ENCODE results near the gene MKNK1.

Gene MKNK1

DNA sequence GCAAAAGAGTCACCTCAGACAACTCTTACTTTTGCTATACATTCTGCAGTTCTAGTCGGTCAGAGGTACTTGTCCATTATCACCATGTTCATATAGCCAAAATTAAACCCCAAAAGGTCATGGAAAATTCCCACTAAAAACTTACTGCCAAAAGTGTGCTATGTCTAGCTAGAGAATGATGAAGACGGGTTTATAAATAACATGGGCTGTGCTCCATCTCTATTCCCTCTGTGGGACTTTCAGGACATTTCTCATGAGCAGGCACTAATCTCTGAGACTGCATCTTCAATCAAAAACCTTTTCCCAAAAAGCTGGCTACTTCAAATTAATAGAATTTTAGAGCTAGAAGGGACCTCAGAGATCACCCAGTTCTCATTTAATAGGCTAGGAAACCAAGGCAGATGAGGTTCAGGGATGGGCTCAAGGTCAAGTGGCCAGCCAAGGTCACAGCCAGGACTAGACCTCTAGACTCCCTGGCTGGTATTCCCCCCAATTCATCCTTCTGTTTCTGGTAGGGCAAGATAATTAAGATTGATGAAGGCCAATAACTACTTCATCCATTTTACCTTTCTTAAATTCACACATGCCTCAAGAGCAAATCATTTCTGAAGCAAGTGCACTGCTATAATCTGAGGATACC, 33.5 kb upstream of the MKNK1 start:
- Mint-ChIP-seq H3K9me3 (no peaks in the 10 kb centered on the region), H3K27ac (no peak overlapping the region), H3K4me1 (ENCODE audit: low read depth) (peaks cover 13% of the 10 kb centered on the region), H3K4me3 (no peak overlapping the region), H3K36me3 (ENCODE audit: low read depth) (peaks cover 43% of the 10 kb centered on the region), H3K27me3 (ENCODE audit: low read depth) (no peaks in the 10 kb centered on the region)
- no peak for DNase-seq (ENCODE audit: low spot score)

DNA sequence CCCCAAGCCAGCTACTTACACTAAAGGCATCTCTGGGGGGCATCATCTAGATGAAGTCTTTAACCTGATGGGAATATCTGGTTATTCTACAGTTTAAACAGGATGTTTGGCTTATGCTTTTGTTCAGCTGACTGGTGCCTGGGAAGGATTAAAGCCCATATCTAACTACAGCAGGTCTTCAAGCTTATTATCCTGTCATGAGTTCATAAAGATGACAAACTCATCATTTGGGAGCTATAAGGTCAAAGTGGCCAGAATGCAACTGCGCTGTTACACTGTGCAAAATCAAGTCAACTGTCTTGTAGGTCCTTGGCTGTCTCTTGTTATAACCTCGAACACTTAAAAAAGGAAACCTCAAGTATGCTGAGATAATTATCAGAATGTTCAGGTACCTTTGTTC, 31.1 kb upstream of the MKNK1 start:
- no peaks in the 10 kb centered on the region for H3K9me3 Mint-ChIP-seq

DNA sequence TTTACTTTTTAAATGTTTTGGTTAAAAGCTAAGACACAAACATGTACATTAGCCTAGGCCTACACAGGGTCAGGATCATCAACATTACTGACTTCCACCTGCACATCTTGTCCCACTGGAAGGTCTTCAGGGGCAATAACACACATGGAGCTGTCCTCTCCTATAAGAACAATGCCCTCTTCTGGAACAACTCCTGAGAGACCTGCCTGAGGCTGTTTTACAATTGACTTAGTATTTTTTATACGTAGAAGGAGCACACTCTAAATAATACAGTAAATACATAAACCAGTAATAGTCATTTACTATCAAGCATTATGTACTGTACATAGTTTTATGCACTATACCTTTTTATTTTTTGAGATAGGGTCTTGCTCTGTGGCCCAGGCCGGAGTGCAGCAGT, 26.7 kb upstream of the MKNK1 start:
- H3K27me3 Mint-ChIP-seq (ENCODE audit: low read depth) = no peaks in the 10 kb centered on the region
- no peak overlapping the region for H3K4me3 Mint-ChIP-seq
- no peak for DNase-seq (ENCODE audit: low spot score)
- no peaks in the 10 kb centered on the region for H3K9me3 Mint-ChIP-seq
- no peak overlapping the region for H3K27ac Mint-ChIP-seq
- peaks cover 8% of the 10 kb centered on the region for H3K4me1 Mint-ChIP-seq (ENCODE audit: low read depth)
- peaks cover 25% of the 10 kb centered on the region for H3K36me3 Mint-ChIP-seq (ENCODE audit: low read depth)

More for the DNA sequence above, 31.1 kb upstream of the MKNK1 start:
- DNase-seq (ENCODE audit: low spot score) = no peak
- Mint-ChIP-seq H3K36me3 (ENCODE audit: low read depth) (peaks cover 39% of the 10 kb centered on the region), H3K4me3 (no peak overlapping the region), H3K4me1 (ENCODE audit: low read depth) (peaks cover 13% of the 10 kb centered on the region), H3K27ac (no peak overlapping the region), H3K27me3 (ENCODE audit: low read depth) (no peaks in the 10 kb centered on the region)

DNA sequence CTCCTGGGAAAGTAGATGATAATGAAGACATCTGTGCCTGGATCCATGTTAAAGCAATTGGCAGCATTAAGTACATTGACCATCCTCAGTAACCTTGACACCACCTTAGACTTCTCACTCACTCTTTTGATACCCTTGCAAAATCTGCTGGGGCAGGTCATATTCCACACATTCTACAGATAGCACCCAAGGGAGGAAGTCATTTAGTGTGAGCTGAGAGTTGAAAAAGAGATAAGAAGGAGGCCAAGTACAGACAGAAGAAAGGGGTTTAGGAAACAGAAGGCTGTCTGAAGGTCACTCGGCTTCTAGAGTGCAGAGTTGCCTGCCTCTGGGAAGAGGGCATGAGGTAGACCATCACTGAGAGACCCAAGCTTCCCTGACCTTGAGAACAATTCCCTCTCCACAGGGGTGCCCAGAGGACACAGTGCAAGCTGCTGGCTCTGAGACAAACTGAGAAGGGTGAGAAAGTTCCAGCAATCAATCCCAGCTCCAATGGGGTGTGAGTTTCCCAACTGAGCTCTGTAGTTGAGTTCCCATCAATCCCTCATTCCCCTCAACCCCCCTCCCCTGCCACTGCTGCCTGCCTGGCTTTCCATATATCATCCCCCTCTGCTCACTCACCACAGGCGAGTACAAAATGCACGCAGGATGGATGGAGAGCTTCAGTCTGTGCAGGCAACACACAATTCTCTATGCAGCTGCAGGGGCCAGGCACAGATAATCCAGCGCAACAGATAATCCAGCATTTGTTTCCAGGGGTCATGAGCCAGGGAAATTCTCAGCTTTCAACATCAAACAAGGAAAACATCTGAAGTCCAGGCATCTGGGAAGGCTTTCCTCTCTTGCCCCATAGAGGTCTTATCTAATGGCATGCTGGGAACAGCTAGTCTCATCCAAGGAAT, 19.9 kb upstream of the MKNK1 start:
- no peaks in the 10 kb centered on the region for H3K9me3 Mint-ChIP-seq
- H3K27me3 Mint-ChIP-seq (ENCODE audit: low read depth) = no peaks in the 10 kb centered on the region
- H3K27ac Mint-ChIP-seq = no peak overlapping the region
- H3K36me3 Mint-ChIP-seq (ENCODE audit: low read depth) = no peaks in the 10 kb centered on the region
- peaks cover 21% of the 10 kb centered on the region for H3K4me1 Mint-ChIP-seq (ENCODE audit: low read depth)
- DNase-seq (ENCODE audit: low spot score) = no peak
- H3K4me3 Mint-ChIP-seq = no peak overlapping the region

DNA sequence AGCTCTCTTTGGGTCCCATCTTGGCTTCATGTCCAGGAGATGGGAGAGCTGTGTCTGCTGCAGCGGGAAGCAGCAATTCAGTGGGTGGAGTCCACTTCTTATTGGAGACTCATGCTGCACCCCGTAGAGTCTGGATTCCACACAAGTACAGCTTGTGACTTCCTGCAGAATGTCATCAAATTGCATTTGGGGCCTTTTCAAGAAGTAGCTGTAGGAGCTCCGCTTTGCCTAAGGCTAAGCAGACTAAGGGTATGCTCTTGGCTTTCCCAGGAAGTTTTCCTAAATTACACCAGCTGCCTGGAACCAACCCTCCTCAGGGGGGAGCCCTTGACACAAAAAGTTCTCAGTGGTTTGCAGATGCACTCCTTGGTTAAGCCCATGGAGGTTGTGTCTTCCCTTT, 18.3 kb upstream of the MKNK1 start:
- no peak for DNase-seq (ENCODE audit: low spot score)
- Mint-ChIP-seq H3K27me3 (ENCODE audit: low read depth) (no peaks in the 10 kb centered on the region), H3K36me3 (ENCODE audit: low read depth) (no peaks in the 10 kb centered on the region), H3K9me3 (no peaks in the 10 kb centered on the region), H3K4me1 (ENCODE audit: low read depth) (peaks cover 36% of the 10 kb centered on the region), H3K4me3 (no peak overlapping the region), H3K27ac (no peak overlapping the region)

DNA sequence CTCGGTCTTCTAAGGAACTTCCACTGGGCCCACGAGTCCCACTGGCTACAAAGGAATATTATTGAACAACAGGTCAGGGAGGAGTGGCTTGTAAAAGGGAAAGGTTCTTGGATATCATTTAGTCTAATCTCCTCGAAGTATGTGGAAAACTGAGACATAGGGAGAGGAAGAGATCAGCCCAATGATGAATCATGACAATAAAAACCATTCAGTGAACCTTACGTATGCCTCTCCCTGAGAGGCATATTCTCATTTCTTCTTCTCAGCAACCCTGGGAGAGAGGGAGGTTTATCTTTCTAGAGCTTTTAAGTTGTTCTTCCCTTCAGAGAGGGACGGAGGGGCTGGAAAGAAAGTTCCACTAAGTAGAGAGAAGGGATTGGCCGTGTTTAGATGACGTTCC, 17.9 kb upstream of the MKNK1 start:
- H3K4me1 Mint-ChIP-seq (ENCODE audit: low read depth) = peaks cover 40% of the 10 kb centered on the region
- H3K4me3 Mint-ChIP-seq = no peak overlapping the region
- no peak for DNase-seq (ENCODE audit: low spot score)
- H3K27me3 Mint-ChIP-seq (ENCODE audit: low read depth) = no peaks in the 10 kb centered on the region
- no peaks in the 10 kb centered on the region for H3K36me3 Mint-ChIP-seq (ENCODE audit: low read depth)
- H3K9me3 Mint-ChIP-seq = no peaks in the 10 kb centered on the region
- H3K27ac Mint-ChIP-seq = no peak overlapping the region

DNA sequence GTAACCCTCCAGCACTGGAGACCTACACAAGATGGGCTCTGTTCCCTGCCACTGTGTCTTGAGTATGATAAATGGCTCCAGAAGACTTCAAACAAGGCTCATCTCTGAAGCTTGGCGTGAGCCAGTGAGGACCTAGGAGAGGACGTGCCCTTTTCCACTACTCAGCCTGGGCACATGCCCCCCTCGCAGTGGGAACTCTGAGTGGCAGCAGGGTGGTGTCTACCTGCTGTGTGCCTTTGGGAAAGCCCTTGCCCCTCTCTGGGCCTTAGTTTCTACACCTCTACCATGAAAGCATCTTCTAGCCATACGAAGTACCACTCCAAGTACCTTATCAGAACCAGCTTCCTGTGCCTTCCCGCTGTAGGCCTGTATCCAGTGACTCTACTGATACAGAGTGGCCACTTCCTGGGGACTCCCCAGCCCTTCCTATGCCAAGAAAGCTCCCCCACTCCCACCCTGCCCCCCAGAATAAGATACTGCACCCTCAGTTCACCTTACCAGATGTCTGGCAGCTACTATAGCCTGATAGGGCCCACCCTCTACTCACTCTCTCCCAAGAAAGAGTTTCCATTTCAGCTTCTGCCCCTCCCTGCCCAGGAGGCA, 15.7 kb upstream of the MKNK1 start:
- peaks cover 56% of the 10 kb centered on the region for H3K4me1 Mint-ChIP-seq (ENCODE audit: low read depth)
- no peak overlapping the region for H3K4me3 Mint-ChIP-seq
- DNase-seq (ENCODE audit: low spot score) = no peak
- H3K9me3 Mint-ChIP-seq = no peaks in the 10 kb centered on the region
- peaks cover 2% of the 10 kb centered on the region for H3K36me3 Mint-ChIP-seq (ENCODE audit: low read depth)
- H3K27me3 Mint-ChIP-seq (ENCODE audit: low read depth) = no peaks in the 10 kb centered on the region
- peak overlapping the region; percentile 22 for H3K27ac Mint-ChIP-seq

DNA sequence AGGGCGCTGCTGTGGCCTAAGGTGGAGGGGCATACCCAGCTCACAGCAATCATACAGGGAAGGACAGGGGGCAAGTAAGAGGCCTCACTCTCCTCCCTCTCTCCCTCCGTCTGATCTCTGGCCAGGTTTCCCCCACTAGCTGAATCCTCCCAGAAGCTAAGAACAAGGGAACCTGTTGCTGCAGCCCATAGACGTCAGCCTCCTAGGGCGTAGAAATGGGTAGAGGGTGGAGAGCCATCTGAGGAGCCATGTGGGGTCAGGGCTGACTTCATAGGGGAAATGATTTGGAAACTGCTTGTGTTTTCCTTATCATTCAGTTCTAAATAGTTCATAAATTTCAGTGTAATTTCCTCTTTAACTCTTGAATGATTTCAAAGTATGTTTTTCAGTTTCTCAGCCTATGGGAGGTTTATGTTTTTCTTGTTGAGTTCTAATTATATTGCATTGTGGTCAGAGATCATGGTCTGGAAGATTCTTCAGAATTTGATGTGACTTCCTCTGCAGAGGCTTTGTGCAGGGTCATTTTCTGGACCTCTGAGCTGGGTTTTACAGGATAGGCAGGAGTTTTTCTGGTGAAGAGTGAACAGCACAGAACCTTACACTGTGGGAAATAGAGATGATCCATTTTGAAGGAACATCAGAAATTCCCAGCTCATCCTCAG, 14.8 kb upstream of the MKNK1 start:
- Mint-ChIP-seq H3K4me3 (peak overlapping the region; percentile 2), H3K27ac (peak overlapping the region; percentile 39), H3K27me3 (ENCODE audit: low read depth) (no peaks in the 10 kb centered on the region), H3K9me3 (no peaks in the 10 kb centered on the region), H3K36me3 (ENCODE audit: low read depth) (peaks cover 2% of the 10 kb centered on the region), H3K4me1 (ENCODE audit: low read depth) (peaks cover 62% of the 10 kb centered on the region)
- no peak for DNase-seq (ENCODE audit: low spot score)

DNA sequence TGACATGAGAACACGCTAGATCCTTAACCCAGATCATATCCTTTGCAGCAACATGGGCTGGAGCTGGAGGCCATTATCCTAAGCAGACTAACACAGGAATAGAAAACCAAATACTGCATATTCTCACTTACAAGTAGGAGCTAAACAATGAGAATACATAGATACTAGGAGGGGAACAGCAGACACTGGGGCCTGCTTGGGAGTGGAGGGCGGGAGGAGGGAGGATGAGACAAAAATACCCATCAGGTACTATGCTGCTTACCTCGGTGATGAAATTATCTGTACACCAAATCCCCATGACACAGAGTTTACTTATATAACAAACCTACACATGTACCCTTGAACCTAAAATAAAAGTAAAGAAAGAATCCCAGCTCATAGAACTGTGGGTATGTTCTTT, 13.8 kb upstream of the MKNK1 start:
- peaks cover 64% of the 10 kb centered on the region for H3K4me1 Mint-ChIP-seq (ENCODE audit: low read depth)
- no peaks in the 10 kb centered on the region for H3K27me3 Mint-ChIP-seq (ENCODE audit: low read depth)
- no peaks in the 10 kb centered on the region for H3K9me3 Mint-ChIP-seq
- H3K27ac Mint-ChIP-seq = peak overlapping the region; percentile 89
- peaks cover 5% of the 10 kb centered on the region for H3K36me3 Mint-ChIP-seq (ENCODE audit: low read depth)
- H3K4me3 Mint-ChIP-seq = peak overlapping the region; percentile 92
- DNase-seq (ENCODE audit: low spot score) = no peak

DNA sequence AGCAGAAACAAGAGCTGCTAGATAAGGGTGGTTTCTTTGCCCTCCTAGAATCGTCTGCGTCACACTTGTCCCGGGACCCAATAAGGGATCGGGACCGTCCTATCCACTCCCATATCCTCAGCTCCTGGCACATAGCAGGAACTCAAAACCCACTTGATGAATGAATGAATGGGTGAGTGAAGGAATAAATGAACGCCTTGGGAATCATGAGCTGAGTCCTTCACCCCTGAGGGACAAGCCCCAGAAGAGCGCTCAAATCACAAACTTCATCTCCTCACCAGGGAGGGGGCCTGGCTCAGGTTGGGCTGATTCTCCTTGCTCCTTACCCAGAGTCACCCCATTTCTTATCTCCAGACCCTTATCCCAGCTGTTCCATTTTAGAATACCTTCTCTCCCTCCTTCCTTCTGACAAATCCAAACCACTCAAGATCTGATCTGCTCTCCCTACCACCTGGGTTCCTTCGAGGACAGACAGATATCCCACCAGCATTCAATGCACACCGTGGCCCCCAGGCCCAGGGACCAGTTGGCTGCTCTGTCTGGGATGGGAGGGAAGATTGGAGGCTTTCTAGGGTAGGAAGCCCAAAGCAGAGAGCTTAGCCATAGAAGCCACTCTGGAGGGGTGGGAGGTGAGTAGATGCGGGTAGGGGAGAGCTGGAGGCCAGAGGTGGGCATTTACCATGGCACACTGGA, 13.2 kb upstream of the MKNK1 start:
- Mint-ChIP-seq H3K4me1 (ENCODE audit: low read depth) (peaks cover 64% of the 10 kb centered on the region), H3K4me3 (peak overlapping the region; percentile 92), H3K27ac (peak overlapping the region; percentile 89), H3K36me3 (ENCODE audit: low read depth) (peaks cover 7% of the 10 kb centered on the region), H3K9me3 (no peaks in the 10 kb centered on the region), H3K27me3 (ENCODE audit: low read depth) (no peaks in the 10 kb centered on the region)
- no peak for DNase-seq (ENCODE audit: low spot score)

DNA sequence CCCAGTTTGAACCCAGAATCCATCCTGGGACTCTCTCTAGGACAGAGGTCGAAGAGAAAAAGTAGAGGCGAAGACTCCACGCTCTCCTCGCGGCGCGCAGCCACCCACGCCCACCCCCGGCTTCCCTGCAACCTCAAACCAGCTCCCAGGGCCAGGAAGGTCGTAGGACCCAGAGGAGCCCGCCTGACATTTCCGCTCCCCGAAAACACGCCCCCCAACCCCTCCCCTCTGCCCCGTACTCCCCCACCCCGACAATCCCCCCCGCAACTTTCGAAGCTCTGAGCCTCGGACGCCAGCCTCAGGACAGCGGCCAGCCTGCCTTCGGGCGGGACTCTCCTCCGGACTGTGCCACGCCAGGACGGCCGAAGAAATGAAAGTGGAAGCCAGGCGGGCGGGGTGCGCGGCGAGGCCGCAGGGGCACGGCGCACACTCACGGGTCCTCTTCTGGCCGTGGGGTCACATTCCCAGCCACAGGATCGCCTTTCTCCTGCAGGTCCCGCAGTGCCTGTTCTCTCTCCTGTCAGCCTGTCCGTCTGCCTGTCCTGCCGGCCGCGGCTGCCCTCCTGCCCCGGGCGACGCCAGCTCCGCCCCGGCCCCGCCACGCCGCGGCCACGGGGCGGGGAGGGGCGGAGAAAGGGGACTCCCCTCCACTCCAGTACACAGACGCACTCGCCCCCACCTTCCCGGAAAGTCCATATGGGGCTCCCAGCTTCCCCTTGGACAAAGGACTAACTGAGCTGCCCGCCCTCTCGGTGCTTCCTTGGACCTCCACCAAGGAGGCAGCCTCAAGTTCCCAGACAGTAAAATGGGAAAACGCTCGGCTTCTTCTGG, 12.4 kb upstream of the MKNK1 start, which contains the start of gene MOB3C:
Gene MOB3C, minus strand, starts transcription at position 535 of the 831 bp plus-strand sequence. CDS start 3,490 bp downstream, outside the sequence.
- peak; percentile 68 for DNase-seq (ENCODE audit: low spot score)
- Mint-ChIP-seq H3K36me3 (ENCODE audit: low read depth) (peaks cover 11% of the 10 kb centered on the region), H3K27ac (peak within 1 kb of the TSS; percentile 89), H3K4me1 (ENCODE audit: low read depth) (peaks cover 64% of the 10 kb centered on the region), H3K27me3 (ENCODE audit: low read depth) (no peaks in the 10 kb centered on the region), H3K9me3 (no peaks in the 10 kb centered on the region), H3K4me3 (peak within 1 kb of the TSS; percentile 92)

DNA sequence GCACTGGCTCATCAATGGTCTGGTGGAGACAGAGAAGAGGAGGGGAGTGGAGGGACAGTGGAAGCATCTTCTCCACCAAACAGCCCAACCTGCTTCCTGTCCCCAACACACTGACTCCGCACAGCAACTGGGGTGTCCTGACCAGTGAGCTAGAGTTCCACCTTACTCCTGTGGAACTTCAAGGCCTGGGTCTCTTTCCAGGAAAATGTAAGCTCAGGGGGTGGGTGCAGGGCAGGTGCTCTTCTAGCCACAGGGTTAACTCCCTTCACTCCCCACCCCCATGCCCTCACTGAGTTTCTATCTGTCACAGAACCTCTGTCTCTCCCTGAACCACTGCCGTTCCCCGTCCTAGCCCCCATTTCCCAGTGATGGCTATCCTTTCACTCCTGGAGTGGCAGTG, 11.7 kb upstream of the MKNK1 start:
- no peak for DNase-seq (ENCODE audit: low spot score)
- H3K36me3 Mint-ChIP-seq (ENCODE audit: low read depth) = peaks cover 17% of the 10 kb centered on the region
- H3K4me3 Mint-ChIP-seq = peak overlapping the region; percentile 92
- peaks cover 66% of the 10 kb centered on the region for H3K4me1 Mint-ChIP-seq (ENCODE audit: low read depth)
- no peaks in the 10 kb centered on the region for H3K9me3 Mint-ChIP-seq
- H3K27me3 Mint-ChIP-seq (ENCODE audit: low read depth) = no peaks in the 10 kb centered on the region
- H3K27ac Mint-ChIP-seq = peak overlapping the region; percentile 83

DNA sequence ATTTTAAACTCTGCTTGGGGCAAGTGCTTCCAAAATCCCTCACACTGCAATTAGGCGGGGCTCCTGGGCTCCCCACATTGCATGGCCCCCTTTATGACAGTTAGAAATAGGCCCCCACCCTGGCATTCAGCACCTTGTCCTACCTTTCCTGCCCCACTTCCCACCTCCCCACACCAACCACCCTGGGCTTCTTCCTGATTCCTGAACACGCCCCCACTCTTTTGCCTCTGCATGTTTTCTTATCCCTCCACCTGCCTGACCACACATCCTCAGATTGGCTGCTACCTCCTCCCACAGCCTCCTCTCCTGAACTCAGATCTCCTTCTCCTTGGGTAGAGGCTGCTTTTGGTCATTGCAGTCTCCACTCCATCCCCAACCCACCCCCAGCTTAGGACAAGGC, 11.0 kb upstream of the MKNK1 start:
- peak overlapping the region; percentile 92 for H3K4me3 Mint-ChIP-seq
- peak overlapping the region; percentile 83 for H3K27ac Mint-ChIP-seq
- no peaks in the 10 kb centered on the region for H3K9me3 Mint-ChIP-seq
- H3K4me1 Mint-ChIP-seq (ENCODE audit: low read depth) = peaks cover 63% of the 10 kb centered on the region
- no peaks in the 10 kb centered on the region for H3K27me3 Mint-ChIP-seq (ENCODE audit: low read depth)
- DNase-seq (ENCODE audit: low spot score) = no peak
- peaks cover 20% of the 10 kb centered on the region for H3K36me3 Mint-ChIP-seq (ENCODE audit: low read depth)

Measured in T-helper 2 cell treated with Interferon-gamma antibody and Interleukin-4, amounts not matched to agents 5 μg/mL and 100 μg/mL, for 36 hours (primary cell).